ENCODE measurements around the gene ELF5.

ELF5 gene

DNA sequence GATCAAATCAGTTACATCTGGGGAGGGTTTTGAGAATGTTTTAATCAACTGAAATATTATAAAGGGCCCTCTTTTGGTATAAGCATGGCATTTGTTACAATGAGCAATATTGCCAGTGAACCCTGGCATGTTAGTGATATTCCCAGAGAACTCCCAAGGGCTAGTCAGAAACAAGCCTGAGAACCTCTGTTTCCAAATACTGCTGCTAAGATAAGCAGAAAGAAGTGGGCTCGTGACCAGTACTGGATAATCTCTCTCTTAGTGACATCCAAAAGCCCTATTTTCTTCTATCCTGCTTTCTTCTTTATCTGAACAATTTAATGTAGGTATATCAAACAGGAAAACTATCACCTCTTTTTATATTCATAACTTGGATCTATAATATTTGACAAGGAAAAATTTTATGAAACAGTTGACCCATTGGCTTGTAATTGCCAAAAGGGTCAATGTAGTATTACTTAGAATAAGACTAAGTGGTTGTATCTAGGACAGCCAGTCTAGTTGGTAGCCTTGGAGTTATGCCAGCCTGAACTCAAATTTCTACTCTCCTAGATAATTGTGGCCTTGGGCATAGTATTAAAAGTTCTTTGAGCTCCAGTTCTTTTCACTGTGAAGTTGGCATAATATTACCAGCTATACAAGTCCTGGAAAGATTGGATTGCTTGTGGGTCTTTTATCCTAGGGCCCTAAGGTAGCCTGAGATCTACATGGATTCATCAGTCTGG lies 59.1 kb downstream of the ELF5 start:
- DNase-seq (ENCODE audit: low read depth): no peak

DNA sequence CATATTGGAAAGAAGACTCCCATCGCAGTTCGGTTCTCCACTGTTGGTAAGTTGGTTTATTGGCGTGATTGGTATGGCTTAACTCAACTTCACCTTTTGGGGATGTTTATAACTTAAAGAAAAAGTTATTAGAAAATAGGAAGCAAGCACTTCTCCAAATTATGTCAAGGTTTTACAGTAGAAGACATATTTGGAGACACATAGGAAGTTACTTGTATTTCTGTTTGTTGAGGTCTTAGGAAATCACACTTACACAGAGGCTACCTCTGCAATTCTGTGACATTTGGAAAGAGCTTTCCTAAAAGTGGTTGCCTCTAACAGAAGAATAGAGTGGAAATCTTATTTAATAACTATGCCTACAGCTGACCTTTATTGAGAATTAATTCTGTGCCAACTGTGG lies 62.5 kb downstream of the ELF5 start:
- DNase-seq (ENCODE audit: low read depth): no peak

DNA sequence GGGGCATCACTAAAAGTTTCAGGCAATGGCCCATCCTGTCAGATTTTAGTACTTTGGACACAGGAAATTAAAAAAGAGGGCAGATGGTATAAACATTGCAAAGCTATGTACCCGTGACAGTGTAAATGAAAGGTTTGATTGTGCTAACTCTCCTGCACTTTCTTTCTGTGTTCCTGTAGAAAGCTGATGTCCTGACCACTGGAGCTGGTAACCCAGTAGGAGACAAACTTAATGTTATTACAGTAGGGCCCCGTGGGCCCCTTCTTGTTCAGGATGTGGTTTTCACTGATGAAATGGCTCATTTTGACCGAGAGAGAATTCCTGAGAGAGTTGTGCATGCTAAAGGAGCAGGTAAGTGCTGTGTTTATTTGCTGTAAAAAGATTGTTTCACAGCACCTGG lies 64.6 kb downstream of the ELF5 start:
- DNase-seq (ENCODE audit: low read depth): no peak

DNA sequence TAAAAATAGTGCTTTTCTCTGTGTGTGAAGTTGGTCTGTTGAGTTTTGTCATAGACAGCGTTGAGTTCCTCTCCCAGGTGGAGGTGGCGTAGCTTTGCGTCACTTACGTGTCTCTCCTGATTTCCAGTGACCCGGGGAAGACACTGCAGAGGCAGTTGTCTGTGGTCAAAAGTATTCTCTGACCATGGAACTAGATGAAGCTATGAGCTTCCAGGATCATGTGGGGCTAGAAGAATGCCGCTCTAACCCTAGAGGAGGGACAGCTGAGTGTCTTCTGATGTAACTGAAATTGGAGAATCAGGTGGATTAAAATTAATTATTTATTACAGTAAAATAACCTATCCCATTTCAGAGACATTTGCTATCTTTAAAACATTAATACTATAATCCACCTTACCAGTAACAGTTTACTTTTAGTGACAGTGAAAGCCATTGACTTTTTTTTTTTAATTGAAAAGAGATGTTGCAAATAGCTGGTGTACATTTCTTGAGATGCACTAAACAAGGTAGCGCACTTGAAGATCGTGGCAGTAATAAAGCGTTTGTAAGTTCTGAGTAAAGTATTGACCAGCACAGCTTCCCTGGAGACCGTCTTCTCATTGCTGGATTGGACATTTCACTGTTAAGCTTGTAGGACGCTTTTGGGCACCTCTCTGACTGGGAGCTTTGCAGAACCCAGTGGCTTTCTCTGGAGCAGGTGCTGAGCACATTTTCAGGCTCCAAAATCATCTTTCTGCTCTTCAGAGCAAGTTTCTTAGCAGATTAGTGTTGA lies 65.2 kb downstream of the ELF5 start:
- DNase-seq (ENCODE audit: low read depth): no peak

DNA sequence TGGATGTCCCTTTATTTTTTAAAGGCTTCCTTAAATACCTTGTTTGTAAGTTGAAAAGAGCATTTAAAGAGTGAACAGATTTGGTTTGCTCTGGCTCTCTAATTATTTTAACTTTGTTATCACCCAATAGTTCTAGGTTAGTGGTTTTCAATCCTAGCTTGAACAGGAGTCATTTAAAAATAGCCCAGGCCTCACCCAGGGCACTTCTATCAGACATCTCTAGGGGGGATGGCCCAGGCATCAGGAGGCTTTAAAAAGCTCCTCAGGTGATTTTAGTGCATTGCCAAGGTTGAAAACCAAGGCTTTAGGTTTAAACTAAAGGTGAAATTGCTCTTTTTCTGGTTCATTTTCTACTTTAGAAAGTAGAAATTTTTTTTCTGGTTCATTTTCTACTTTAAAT lies 66.5 kb downstream of the ELF5 start:
- DNase-seq (ENCODE audit: low read depth): no peak

DNA sequence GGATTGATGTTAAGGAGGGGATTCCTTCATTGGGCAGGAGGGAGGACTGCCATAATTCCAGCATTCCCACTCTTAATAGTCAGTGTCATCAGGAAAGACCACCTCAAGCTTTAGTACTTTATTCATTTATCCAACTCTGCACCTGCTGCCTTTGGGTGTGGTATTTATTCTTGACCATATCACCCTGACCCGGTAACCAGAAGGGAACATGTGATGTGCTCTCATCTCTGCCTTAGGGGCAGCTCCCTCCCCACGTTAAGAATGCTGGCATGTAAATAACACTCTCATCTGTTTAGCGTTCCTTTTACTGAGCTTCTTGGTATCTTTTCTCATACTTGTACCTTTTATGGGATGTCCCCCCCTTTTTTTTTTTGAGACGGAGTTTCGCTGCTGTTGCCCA lies 67.2 kb downstream of the ELF5 start:
- DNase-seq (ENCODE audit: low read depth): no peak

DNA sequence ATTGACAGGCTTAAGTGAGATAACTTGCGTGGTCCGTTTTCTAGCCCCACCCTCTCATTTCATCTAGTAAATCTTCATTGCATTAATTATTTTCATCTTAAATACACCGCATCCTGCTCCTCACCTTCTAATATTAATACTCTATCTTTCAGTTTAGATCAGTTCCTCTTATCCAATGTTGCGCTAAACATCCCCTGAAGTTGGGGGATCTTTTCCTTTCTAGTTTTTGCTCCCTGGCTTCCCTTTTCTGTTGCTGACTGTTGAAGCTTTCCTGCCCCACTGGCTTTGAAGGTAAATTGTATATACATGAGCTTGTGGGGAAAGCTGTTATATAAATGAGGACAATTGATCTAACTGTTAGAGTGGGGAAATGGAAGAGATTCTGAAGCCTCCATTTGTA lies 67.6 kb downstream of the ELF5 start:
- no peak for DNase-seq (ENCODE audit: low read depth)

DNA sequence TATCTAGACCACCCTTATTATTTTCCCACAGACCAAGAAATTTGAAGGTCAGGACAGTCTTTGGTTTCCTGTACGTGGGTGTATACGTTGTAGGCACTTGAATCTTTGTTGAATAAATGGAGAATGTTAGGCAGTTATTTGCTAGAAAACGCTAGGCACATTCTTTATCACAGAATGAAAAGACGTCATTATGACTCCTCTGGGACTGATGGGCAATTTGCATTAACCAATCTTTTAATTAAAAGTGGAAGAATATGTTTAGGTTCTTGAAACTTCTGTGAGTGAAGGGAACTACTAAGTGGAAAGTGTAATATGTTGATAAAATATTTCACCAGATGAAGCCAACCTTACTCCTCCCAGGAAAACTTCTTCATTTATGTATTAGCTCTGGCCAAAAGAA lies 69.2 kb downstream of the ELF5 start:
- no peak for DNase-seq (ENCODE audit: low read depth)

DNA sequence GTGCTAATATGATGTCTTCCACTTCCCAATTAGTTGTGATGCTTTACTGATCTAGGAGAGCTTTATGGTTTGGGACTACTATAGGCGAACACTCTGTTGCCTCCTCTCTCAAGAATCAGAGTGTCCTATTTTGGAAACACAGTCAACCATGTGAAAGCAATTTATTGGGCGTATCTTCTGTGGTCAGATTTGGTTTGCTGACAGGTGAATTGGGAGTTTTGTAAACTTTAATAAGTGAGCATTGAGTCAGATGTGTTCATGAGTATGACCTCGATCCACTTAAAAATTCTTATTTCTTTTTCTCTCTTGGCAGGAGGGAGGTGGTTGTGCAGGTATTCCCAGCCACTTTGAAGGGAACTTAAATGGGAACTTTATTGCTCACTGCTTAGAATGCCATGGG lies 70.5 kb downstream of the ELF5 start:
- DNase-seq (ENCODE audit: low read depth): no peak

DNA sequence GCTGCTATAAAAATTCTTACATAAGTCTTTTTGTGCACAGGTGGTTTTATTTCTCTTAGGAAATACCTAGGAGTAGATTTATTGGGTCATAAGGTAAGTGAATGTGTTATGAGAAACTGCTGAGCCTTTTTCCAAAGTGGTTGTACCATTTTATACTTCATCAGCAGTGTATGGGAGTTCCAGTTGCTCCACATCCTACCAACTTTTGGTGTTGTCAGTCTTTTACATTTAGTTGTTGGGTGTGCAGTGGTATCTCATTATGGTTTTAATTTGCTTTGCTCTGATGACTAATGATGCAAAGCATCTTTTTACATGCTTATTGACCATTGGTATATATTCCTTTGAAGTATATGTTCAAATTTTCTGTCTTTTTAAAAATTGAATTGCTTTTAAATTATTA lies 71.8 kb downstream of the ELF5 start:
- DNase-seq (ENCODE audit: low read depth): no peak

DNA sequence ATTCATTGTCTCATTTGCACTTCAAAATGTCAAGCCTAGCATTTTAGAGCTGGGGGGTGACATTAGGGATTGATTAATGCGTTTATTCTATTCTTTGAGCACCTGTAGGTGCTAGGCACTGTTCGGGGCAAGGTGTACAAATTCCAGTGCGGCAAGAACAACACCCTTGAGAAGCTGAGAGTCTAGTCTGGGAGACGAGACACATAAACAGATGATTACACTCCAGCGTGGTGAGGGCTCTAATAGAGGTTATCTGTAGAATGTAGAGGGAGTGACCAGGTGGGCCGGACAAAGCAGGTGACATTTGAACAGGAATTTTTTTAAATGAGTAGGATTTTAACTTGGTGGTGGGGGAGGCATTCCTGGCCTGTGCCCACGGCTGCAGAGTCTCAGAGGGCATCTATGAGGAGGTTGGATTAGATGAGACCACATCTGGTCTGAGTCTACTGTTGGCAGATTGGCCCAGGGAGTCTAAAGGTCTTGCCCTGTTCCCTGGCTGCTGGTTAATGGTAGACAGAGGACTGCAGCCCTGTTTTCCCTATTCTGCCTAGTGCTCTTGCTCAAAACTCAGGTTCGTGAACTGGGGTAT lies 73.9 kb downstream of the ELF5 start:
- DNase-seq (ENCODE audit: low read depth): no peak

DNA sequence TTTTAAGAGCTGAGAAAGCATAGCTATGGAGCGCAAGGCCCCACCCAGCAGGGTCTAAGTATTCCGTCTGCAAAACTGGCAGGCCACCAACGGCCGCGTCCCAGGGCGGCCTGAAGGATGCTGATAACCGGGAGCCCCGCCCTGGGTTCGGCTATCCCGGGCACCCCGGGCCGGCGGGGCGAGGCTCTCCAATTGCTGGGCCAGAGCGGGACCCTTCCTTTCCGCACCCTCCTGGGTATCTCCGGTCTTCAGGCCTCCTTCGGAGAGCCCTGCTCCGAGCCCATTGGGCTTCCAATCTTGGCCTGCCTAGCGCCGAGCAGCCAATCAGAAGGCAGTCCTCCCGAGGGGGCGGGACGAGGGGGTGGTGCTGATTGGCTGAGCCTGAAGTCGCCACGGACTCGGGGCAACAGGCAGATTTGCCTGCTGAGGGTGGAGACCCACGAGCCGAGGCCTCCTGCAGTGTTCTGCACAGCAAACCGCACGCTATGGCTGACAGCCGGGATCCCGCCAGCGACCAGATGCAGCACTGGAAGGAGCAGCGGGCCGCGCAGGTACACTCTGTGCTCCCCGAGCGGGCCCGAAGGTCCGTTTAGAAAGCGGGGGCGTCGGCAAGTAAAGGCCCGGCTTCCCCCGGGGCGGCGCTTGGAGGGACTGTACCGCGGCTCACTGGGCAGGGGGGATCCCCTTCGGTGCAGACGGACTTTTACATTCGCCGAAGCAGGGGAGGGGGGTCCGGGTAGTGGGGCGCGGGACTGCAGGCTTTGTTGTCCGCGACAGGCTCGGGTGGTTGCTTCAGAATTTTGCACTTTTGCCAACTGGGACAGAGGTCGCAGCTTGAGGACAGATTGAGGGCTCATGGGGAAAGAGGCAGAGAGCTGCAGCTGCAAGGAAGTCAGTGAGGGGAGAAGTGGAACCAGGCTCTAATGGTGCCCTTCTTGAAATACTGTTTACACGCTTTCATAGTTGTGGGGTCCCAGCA lies 74.8 kb downstream of the ELF5 start, which contains the start of gene CAT:
Gene CAT (plus strand): TSS at position 406 of the 979 bp plus-strand sequence. CDS start 80 bp downstream, at position 486.
- peak; percentile 91 for DNase-seq (ENCODE audit: low read depth)

DNA sequence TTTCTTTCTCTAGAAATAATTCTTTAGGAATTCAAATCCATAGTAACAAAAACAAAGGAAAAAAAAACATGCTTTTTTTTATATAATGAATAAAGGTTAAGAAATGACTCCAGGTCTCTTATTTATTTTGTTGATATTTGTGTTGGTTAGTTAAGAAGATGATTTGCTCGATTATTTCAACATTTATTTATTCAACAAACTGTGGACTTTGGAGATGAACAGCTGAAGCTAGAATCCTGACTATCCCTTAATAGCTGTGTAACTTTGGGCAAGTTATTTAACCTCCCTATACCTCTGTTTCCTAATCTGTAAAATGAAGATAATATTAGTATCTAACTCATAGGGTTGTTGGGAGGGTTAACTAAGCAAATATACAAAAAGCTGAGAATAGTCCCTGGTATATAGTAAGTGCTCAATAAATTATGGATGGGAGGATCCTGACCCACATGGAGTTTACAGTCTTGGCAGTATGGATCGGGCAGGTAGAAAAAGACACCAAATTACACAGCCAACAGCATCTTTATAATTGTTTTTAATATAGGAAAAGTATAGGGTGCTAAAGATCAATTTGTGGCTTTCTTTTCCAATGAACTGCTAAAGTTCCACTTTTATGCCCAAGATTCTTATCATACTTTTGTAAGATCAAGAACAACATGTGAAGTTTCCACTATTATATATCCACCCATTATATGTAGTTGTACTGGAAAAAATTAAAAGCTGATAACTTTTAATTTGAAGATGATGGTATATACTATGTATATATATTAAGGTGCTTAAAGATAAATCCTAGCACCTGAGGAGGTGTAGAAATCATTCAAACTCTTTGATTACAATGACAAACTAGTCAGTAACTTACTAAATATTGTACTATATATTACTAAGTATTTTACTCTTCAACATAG lies 76.1 kb downstream of the ELF5 start:
- DNase-seq (ENCODE audit: low read depth): no peak

DNA sequence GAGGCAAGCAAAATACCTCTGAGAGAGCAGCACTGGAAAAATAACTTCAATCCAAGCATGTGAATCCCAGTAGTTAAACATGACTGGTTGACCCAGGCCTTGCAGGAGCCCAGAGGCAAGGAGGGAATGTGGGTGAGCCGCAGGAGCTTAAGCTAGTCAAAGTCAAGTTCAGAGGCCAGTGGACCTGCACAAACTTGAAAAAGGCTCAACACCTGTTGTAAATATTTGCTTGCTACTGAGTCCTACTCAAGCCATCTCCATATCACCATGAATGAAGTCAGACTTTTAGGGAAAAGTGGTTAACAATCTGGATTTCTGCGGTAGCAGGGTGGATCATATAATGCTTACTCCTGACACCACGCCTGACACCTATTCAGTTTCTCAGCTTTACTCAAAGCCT lies 79.7 kb downstream of the ELF5 start:
- DNase-seq (ENCODE audit: low read depth): no peak

DNA sequence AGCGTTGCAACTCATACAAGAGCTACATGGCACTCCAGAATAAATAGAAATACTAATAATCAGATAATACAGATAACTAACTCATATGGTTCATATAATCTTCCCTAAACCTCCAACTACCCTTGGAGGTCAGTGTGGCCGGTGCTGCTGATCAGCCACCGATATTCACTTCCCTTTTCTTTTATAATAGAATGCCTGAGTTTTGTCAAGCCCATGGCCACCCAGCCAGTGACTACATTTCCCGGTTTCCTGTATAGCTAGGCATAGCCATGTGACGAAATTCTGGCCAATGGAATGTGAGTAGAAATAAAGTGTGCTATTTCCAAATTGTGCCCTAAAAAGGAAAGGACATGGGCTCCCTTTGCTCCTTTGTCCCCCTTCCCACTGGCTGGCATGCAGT lies 80.8 kb downstream of the ELF5 start:
- no peak for DNase-seq (ENCODE audit: low read depth)

DNA sequence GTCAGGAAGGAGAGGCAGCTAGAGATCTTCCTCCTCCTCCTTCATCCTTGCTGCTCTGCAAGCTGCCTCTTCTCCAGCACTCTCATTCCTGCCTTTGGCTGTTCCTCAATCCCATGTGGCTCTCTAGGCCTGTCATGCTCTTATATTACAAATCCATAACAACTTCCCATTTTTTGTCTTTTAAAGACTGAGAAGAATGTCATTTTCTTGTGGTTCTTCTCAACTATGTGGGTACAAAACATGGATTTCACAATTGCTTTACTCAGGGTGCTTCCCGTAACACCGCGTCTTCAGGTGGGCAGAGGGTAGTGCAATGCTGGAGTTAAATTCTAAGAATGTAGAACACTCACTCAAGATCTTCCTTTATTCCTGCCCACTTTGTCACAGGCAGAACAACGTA lies 81.6 kb downstream of the ELF5 start:
- no peak for DNase-seq (ENCODE audit: low read depth)

All from non-pigmented ciliary epithelial cell (primary cell).